Omental fat pad (tissue), 4 donors: ENCODE results near the gene DLX6. TPM values are rescaled to one million over a fixed set of nuclear protein-coding genes. Genes with fewer than 3 reads are reported as not detected.

Experiments
- ATAC-seq: fragments of 150-250 bp; one replicate; pipeline ENCODE4 v1.9.1; 2016; ENCODE audit warnings: mild to moderate bottlenecking, moderate library complexity; ENCODE audit not compliant: low FRiP score
- DNase-seq: peaks from one replicate; pipeline ENCODE4 v3.0.0-alpha.2; 2019; ENCODE audit warnings: low spot score
- CTCF ChIP-seq, 3 donors: fragments of 450-650 bp; IDR thresholded peaks; one replicate each; pipeline ENCODE4 v1.5.1; 2016 to 2017; ENCODE audit warnings: antibody characterized with exemption in 3 of 3, mild to moderate bottlenecking in 3 of 3, moderate library complexity in 2 of 3
- total RNA-seq, 4 donors: library from RNA; depleted of rRNA; stranded (reverse); fragments of >200 nt; gene quantifications; one replicate each; pipeline ENCODE4 v1.1.0, GENCODE V29; 2016

Gene DLX6
- total RNA-seq, 4 donors from 2014 or later, result not detected

GRCh38 chr7:97011536-97012364, 6.4 kb downstream of the DLX6 start:
- ATAC-seq (no peak), DNase-seq (no peak)
- no peak for TF ChIP-seq CTCF (IDR thresholded peaks at IDR 0.05)

GRCh38 chr7:97012365-97013133, 7.2 kb downstream of the DLX6 start:
- DNase-seq, result no peak
- ATAC-seq, result no peak
- no peak for TF ChIP-seq CTCF (IDR thresholded peaks at IDR 0.05)

- no peak for TF ChIP-seq CTCF (IDR thresholded peaks at IDR 0.05)
- no peak for ATAC-seq
- no peak for DNase-seq
Measured at GRCh38 chr7:97013134-97013844, 7.9 kb downstream of the DLX6 start.

GRCh38 chr7:97013845-97014134, 8.4 kb downstream of the DLX6 start:
- DNase-seq (no peak), ATAC-seq (no peak)
- no peak for TF ChIP-seq CTCF (IDR thresholded peaks at IDR 0.05)

GRCh38 chr7:97014145-97014750, 8.9 kb downstream of the DLX6 start:
- TF ChIP-seq CTCF (IDR thresholded peaks at IDR 0.05), result no peak
- DNase-seq, result no peak
- ATAC-seq, result no peak

- DNase-seq (no peak), ATAC-seq (no peak)
- no peak for TF ChIP-seq CTCF (IDR thresholded peaks at IDR 0.05)
Measured at GRCh38 chr7:97015279-97015678, 9.9 kb downstream of the DLX6 start.
